Liver (tissue), 9 donors: ENCODE data around the gene ADAMTS14. TPM values are rescaled to one million over a fixed set of nuclear protein-coding genes. Genes with fewer than 3 reads are reported as not detected.

Source experiments
- DNase-seq: peaks from one replicate; pipeline ENCODE4 v3.0.0-alpha.2; 2017; ENCODE audit warnings: low spot score
- H3K27ac ChIP-seq, 2 donors: one replicate each; pipeline ENCODE4 v1.7.0; 2013; ENCODE audit warnings: inconsistent platforms in 2 of 2, low read length in 2 of 2, control low read depth in 1 of 2, low read depth in 1 of 2, mild to moderate bottlenecking in 1 of 2
- H3K27me3 ChIP-seq, 4 donors: one replicate each; pipeline versions ENCODE4 v1.6.1 to v1.7.0; 2013; ENCODE audit warnings: low read length in 3 of 4, inconsistent platforms in 1 of 4, mild to moderate bottlenecking in 1 of 4, moderate library complexity in 1 of 4; ENCODE audit not compliant: control insufficient read depth in 4 of 4, insufficient read depth in 4 of 4
- H3K36me3 ChIP-seq, 4 donors: one replicate each; pipeline versions ENCODE4 v1.6.1 to v1.7.0; 2013; ENCODE audit warnings: low read length in 3 of 4, mild to moderate bottlenecking in 3 of 4, low read depth in 1 of 4, moderate library complexity in 1 of 4; ENCODE audit not compliant: control insufficient read depth in 4 of 4, insufficient read depth in 3 of 4
- H3K4me1 ChIP-seq, 4 donors: one replicate each; pipeline versions ENCODE4 v1.6.1 to v1.7.0; 2013; ENCODE audit warnings: low read length in 3 of 4, mild to moderate bottlenecking in 3 of 4, moderate library complexity in 1 of 4; ENCODE audit not compliant: control insufficient read depth in 4 of 4, insufficient read depth in 4 of 4
- H3K4me3 ChIP-seq, 3 donors: one replicate each; pipeline versions ENCODE4 v1.6.1 to v1.7.0; 2013; ENCODE audit warnings: low read length in 3 of 3, control low read depth in 1 of 3, low read depth in 1 of 3, mild to moderate bottlenecking in 1 of 3
- H3K9ac ChIP-seq, 2 donors: one replicate each; pipeline ENCODE4 v1.7.0; 2013; ENCODE audit warnings: low read length in 2 of 2, mild to moderate bottlenecking in 2 of 2, moderate library complexity in 2 of 2, control low read depth in 1 of 2, low read depth in 1 of 2
- H3K9me3 ChIP-seq, 4 donors: one replicate each; pipeline versions ENCODE4 v1.6.1 to v1.7.0; 2013; ENCODE audit warnings: low read length in 3 of 4; ENCODE audit not compliant: control insufficient read depth in 4 of 4
- EGR1 ChIP-seq, 2 donors: IDR thresholded peaks; 2 replicates each; pipeline ENCODE4 v1.6.1; 2016 to 2018; ENCODE audit warnings: antibody characterized with exemption in 2 of 2, low read depth in 2 of 2
- FOXA1 ChIP-seq: IDR thresholded peaks from 2 replicates; pipeline ENCODE4 v1.6.1; 2016; ENCODE audit warnings: antibody characterized with exemption
- FOXA2 ChIP-seq: IDR thresholded peaks from 2 replicates; pipeline ENCODE4 v1.6.1; 2016; ENCODE audit warnings: antibody characterized with exemption
- GABPA ChIP-seq, 2 donors: IDR thresholded peaks in 1 of 2; conservative IDR thresholded peaks in 1 of 2; 2 replicates each; pipeline ENCODE4 v1.6.1; 2016; ENCODE audit warnings: antibody characterized with exemption in 2 of 2, mild to moderate bottlenecking in 1 of 2, moderate library complexity in 1 of 2
- HNF4A ChIP-seq, 2 donors: conservative IDR thresholded peaks; 2 replicates each; pipeline ENCODE4 v1.6.1; 2016; ENCODE audit warnings: antibody characterized with exemption in 2 of 2, mild to moderate bottlenecking in 2 of 2
- HNF4G ChIP-seq: IDR thresholded peaks from 2 replicates; pipeline ENCODE4 v1.6.1; 2016; ENCODE audit warnings: antibody characterized with exemption
- JUND ChIP-seq, 2 donors: IDR thresholded peaks; 2 replicates each; pipeline ENCODE4 v1.6.1; 2016; ENCODE audit warnings: antibody characterized with exemption in 2 of 2
- NR2F2 ChIP-seq: IDR thresholded peaks from 2 replicates; pipeline ENCODE4 v1.6.1; 2016; ENCODE audit warnings: antibody characterized with exemption
- RAD21 ChIP-seq, 2 donors: IDR thresholded peaks; 2 replicates each; pipeline ENCODE4 v1.6.1; 2016; ENCODE audit warnings: antibody characterized with exemption in 2 of 2, mild to moderate bottlenecking in 2 of 2
- RXRA ChIP-seq, 2 donors: IDR thresholded peaks; 2 replicates each; pipeline ENCODE4 v1.6.1; 2017 to 2018; ENCODE audit warnings: antibody characterized with exemption in 2 of 2, mild to moderate bottlenecking in 1 of 2
- SP1 ChIP-seq: IDR thresholded peaks from 2 replicates; pipeline ENCODE4 v1.6.1; 2018; ENCODE audit warnings: antibody characterized with exemption, mild to moderate bottlenecking
- TAF1 ChIP-seq: conservative IDR thresholded peaks from 2 replicates; pipeline ENCODE4 v1.6.1; 2016; ENCODE audit warnings: antibody characterized with exemption, mild to moderate bottlenecking
- YY1 ChIP-seq: IDR thresholded peaks from 2 replicates; pipeline ENCODE4 v1.6.1; 2016; ENCODE audit warnings: antibody characterized with exemption, mild to moderate bottlenecking
- WGBS: extraction: QIAGEN DNeasy Blood & Tissue Kit; methylation state at CpG from one replicate; pipeline ENCODE4 v1.1.7; 2013; 5-methylcytosine and 5-hydroxymethylcytosine counted together
- polyA plus RNA-seq, 2 donors: library from polyadenylated mRNA; stranded (reverse) in 1 of 2; unstranded in 1 of 2; fragments of 200-250 nt in 1 of 2; fragments of >200 nt in 1 of 2; fragmentation: Nextera tagmentation in 1 of 2; extraction: Ambion mirVana in 1 of 2; gene quantifications; one replicate each; pipeline versions ENCODE4 v1.2.1 to v1.2.3, GENCODE V29; 2013 to 2015
- total RNA-seq, 2 donors: library from RNA; depleted of rRNA; stranded (reverse); fragments of >200 nt; gene quantifications; one replicate each; pipeline ENCODE4 v1.2.3, GENCODE V29; 2014
- TF ChIP-seq, protein P1 (sequence below): fragments of 150-350 bp; IDR thresholded peaks from 2 replicates; pipeline ENCODE4 v1.5.1; 2017; ENCODE audit warnings: improper control_type of control experiment, low read depth, low read length; ENCODE audit not compliant: missing input control
- TF ChIP-seq, protein P2 (sequence below): IDR thresholded peaks from 2 replicates; pipeline ENCODE4 v1.6.1; 2016; ENCODE audit warnings: antibody characterized with exemption, mild to moderate bottlenecking
- TF ChIP-seq, protein P3 (sequence below): IDR thresholded peaks from 2 replicates; pipeline ENCODE4 v1.6.1; 2016; ENCODE audit warnings: antibody characterized with exemption
- TF ChIP-seq, protein P4 (sequence below): IDR thresholded peaks from 2 replicates; pipeline ENCODE4 v1.6.1; 2016; ENCODE audit warnings: antibody characterized with exemption
- TF ChIP-seq, protein P5 (sequence below): IDR thresholded peaks from 2 replicates; pipeline ENCODE4 v1.6.1; 2016; ENCODE audit warnings: antibody characterized with exemption
- donor health status: healthy.
- donor health status: healthy.
- donor health status: healthy.
- donor health status: healthy.
- donor health status: healthy.

Gene ADAMTS14
- total and polyA plus RNA-seq, 4 donors: 0.09 to 0.33 (median 0.13) TPM

DNA sequence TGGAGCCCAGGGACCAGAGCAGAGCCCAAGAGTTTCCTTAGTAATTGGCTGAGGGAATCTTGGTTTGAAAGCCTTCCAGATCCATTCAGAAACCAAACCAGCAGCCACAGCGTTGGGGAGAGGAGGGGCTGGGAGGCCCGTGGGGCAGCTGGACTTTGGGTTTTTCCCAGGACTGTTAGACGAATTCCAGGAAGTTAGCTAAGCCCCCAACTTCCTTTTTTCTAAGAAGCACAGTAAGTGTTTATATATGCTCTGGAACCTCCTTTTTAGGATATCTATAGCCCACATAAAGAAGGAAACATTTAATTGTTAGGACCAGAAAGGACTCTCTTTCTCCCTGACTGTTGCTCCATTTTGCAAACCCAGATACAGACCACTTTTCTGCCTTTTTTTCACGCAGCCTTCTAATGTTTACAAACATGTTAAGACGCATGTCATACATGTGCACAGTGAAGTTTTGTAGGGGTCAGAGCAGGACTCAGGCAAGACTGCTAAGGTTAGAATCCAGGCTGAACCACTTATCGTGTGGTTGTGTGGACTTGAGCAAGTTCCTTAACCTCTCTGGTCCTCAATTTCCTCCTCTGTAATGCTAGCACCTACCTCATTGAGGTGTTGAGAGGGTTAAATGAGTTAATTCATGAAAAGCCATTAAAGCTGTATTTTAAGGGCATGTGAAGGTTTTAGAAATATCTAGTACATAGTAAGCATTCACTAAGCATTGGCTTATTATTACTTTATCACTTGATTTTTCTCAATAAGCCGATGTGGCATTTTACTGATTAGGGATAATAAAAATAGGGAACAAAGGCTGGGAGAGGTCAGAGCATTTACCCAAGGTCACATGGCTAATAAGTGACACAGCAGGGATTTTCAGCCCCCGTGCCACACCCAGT lies 70.5 kb downstream of the ADAMTS14 start:
- Histone ChIP-seq H3K9me3 (no peaks in the 10 kb centered on the region), H3K27me3 (no peaks in the 10 kb centered on the region), H3K9ac (no peak overlapping the region), H3K27ac (peak overlapping the region; percentile 27 to 39), H3K36me3 (no peaks in the 10 kb centered on the region), H3K4me3 (no peak overlapping the region), H3K4me1 (no peaks in the 10 kb centered on the region)
- 50% methylated on average over 8 of the region's 8 CpGs for WGBS
- DNase-seq: no peak
- TF ChIP-seq, protein P1, sequence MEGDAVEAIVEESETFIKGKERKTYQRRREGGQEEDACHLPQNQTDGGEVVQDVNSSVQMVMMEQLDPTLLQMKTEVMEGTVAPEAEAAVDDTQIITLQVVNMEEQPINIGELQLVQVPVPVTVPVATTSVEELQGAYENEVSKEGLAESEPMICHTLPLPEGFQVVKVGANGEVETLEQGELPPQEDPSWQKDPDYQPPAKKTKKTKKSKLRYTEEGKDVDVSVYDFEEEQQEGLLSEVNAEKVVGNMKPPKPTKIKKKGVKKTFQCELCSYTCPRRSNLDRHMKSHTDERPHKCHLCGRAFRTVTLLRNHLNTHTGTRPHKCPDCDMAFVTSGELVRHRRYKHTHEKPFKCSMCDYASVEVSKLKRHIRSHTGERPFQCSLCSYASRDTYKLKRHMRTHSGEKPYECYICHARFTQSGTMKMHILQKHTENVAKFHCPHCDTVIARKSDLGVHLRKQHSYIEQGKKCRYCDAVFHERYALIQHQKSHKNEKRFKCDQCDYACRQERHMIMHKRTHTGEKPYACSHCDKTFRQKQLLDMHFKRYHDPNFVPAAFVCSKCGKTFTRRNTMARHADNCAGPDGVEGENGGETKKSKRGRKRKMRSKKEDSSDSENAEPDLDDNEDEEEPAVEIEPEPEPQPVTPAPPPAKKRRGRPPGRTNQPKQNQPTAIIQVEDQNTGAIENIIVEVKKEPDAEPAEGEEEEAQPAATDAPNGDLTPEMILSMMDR: no peak
- peak; percentile 11 for TF ChIP-seq SP1

DNA sequence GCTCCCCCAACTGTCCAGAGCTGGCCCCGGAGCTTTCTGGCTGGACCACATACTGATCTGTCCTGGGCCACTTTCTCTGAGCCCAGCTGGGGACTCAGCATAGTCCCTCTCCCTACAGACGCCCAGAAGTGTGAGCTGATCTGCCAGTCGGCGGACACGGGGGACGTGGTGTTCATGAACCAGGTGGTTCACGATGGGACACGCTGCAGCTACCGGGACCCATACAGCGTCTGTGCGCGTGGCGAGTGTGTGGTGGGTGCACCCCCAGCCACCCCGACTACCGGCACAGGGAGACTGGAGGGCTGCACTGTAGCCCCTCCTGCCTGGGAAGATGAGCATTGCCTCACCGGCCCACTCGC lies 71.1 kb downstream of the ADAMTS14 start:
- 79% methylated on average over 17 of the region's 17 CpGs for WGBS
- H3K4me1 ChIP-seq: no peaks in the 10 kb centered on the region
- H3K27ac ChIP-seq: no peak overlapping the region
- DNase-seq: no peak
- H3K9ac ChIP-seq: no peak overlapping the region
- H3K4me3 ChIP-seq: no peak overlapping the region
- H3K27me3 ChIP-seq: no peaks in the 10 kb centered on the region
- no peak for TF ChIP-seq GABPA (IDR thresholded peaks at IDR 0.05 in 1 of 2, conservative IDR thresholded peaks at IDR 0.05 in 1 of 2)
- TF ChIP-seq, protein P2, sequence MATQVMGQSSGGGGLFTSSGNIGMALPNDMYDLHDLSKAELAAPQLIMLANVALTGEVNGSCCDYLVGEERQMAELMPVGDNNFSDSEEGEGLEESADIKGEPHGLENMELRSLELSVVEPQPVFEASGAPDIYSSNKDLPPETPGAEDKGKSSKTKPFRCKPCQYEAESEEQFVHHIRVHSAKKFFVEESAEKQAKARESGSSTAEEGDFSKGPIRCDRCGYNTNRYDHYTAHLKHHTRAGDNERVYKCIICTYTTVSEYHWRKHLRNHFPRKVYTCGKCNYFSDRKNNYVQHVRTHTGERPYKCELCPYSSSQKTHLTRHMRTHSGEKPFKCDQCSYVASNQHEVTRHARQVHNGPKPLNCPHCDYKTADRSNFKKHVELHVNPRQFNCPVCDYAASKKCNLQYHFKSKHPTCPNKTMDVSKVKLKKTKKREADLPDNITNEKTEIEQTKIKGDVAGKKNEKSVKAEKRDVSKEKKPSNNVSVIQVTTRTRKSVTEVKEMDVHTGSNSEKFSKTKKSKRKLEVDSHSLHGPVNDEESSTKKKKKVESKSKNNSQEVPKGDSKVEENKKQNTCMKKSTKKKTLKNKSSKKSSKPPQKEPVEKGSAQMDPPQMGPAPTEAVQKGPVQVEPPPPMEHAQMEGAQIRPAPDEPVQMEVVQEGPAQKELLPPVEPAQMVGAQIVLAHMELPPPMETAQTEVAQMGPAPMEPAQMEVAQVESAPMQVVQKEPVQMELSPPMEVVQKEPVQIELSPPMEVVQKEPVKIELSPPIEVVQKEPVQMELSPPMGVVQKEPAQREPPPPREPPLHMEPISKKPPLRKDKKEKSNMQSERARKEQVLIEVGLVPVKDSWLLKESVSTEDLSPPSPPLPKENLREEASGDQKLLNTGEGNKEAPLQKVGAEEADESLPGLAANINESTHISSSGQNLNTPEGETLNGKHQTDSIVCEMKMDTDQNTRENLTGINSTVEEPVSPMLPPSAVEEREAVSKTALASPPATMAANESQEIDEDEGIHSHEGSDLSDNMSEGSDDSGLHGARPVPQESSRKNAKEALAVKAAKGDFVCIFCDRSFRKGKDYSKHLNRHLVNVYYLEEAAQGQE: no peak
- no peak for TF ChIP-seq FOXA1
- TF ChIP-seq HNF4G: no peak
- no peak for TF ChIP-seq YY1
- TF ChIP-seq TAF1: no peak
- TF ChIP-seq, protein P1: no peak
- TF ChIP-seq, protein P3, sequence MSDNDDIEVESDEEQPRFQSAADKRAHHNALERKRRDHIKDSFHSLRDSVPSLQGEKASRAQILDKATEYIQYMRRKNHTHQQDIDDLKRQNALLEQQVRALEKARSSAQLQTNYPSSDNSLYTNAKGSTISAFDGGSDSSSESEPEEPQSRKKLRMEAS: no peak
- no peak for TF ChIP-seq HNF4A (conservative IDR thresholded peaks at IDR 0.05)
- TF ChIP-seq RAD21 (IDR thresholded peaks at IDR 0.05): no peak
- no peak for TF ChIP-seq JUND (IDR thresholded peaks at IDR 0.05)
- TF ChIP-seq NR2F2: no peak
- no peak for TF ChIP-seq RXRA (IDR thresholded peaks at IDR 0.05)
- TF ChIP-seq, protein P4, sequence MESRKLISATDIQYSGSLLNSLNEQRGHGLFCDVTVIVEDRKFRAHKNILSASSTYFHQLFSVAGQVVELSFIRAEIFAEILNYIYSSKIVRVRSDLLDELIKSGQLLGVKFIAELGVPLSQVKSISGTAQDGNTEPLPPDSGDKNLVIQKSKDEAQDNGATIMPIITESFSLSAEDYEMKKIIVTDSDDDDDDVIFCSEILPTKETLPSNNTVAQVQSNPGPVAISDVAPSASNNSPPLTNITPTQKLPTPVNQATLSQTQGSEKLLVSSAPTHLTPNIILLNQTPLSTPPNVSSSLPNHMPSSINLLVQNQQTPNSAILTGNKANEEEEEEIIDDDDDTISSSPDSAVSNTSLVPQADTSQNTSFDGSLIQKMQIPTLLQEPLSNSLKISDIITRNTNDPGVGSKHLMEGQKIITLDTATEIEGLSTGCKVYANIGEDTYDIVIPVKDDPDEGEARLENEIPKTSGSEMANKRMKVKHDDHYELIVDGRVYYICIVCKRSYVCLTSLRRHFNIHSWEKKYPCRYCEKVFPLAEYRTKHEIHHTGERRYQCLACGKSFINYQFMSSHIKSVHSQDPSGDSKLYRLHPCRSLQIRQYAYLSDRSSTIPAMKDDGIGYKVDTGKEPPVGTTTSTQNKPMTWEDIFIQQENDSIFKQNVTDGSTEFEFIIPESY: no peak
- TF ChIP-seq EGR1 (IDR thresholded peaks at IDR 0.05; ENCODE audit: low read depth in 2 of 2): no peak
- TF ChIP-seq FOXA2: no peak
- no peak for TF ChIP-seq SP1
- TF ChIP-seq, protein P5, sequence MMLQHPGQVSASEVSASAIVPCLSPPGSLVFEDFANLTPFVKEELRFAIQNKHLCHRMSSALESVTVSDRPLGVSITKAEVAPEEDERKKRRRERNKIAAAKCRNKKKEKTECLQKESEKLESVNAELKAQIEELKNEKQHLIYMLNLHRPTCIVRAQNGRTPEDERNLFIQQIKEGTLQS: no peak
- no peaks in the 10 kb centered on the region for H3K9me3 ChIP-seq
- no peaks in the 10 kb centered on the region for H3K36me3 ChIP-seq
